GM12878 (cell line): ENCODE results near the gene FANK1. TPM values are rescaled to one million over a fixed set of nuclear protein-coding genes. Genes with fewer than 3 reads are reported as not detected.
"Not testable (repeated sequence)": the region's sequence is repeated elsewhere in the genome, so short reads cannot be mapped to it uniquely, and the experiment has no call there.

Source experiments
- ATAC-seq: fragments of 200-7000 bp; cut with Tn5 transposase; 3 replicates; pipeline ENCODE4 v1.9.1; 2020; ENCODE audit warnings: mild to moderate bottlenecking, moderate library complexity
- BruUV-seq: library from RNA; stranded (reverse); fragments of 400-500 nt; replicated peaks from 2 replicates; lab custom pipeline; 2021; lab: Mats Ljungman, UMichigan
- CTCF ChIA-PET: fragments of 300-600 bp; sonication (Branson Sonifier 250); formaldehyde crosslinking; extraction: SDS; loops from one replicate; lab custom pipeline; 2021; ENCODE audit warnings: inconsistent platforms; lab: Yijun Ruan, JAX
- POLR2A ChIA-PET: fragments of 350-600 bp; formaldehyde crosslinking; extraction: SDS; loops from one replicate; lab custom pipeline; 2021; ENCODE audit warnings: inconsistent platforms; lab: Charles Lee
- RAD21 ChIA-PET: fragments of 300-600 bp; sonication (Branson Sonifier 250); formaldehyde crosslinking; loops from one replicate; lab custom pipeline; 2023; ENCODE audit warnings: antibody characterized with exemption; ENCODE audit not compliant: unreplicated experiment; lab: Charles Lee
- SMC1A ChIA-PET: fragments of 300-600 bp; sonication (Branson Sonifier 250); formaldehyde crosslinking; loops from one replicate; lab custom pipeline; 2023; ENCODE audit not compliant: unreplicated experiment, uncharacterized antibody; lab: Charles Lee
- DNase-seq: peaks from one replicate; pipeline ENCODE4 v3.0.0-alpha.2; 2011; ENCODE audit warnings: low read depth, low spot score
- FAIRE-seq: peaks from 3 replicates; lab custom pipeline; 2011; peaks lifted over from hg19 to GRCh38; lab: Jason Lieb, UNC
- H2AFZ ChIP-seq: 2 replicates; pipeline ENCODE4 v1.6.0; 2011; ENCODE audit warnings: low read depth, low read length, control low read depth; ENCODE audit not compliant: control insufficient read depth
- H3K27ac ChIP-seq: 2 replicates; pipeline ENCODE4 v1.5.1; 2011; ENCODE audit warnings: control low read depth; ENCODE audit not compliant: control insufficient read depth, insufficient read depth
- H3K27me3 ChIP-seq, 2 experiments: replicated peaks in 1 of 2; 2 replicates each; pipeline versions ENCODE4 v1.6.0 to v1.6.1; 2011; ENCODE audit warnings: low read length in 1 of 2; ENCODE audit not compliant: control insufficient read depth in 2 of 2, insufficient read depth in 2 of 2
- H3K36me3 ChIP-seq, 2 experiments: 2 replicates each; pipeline ENCODE4 v1.5.1; 2011; ENCODE audit warnings: low read length in 1 of 2; ENCODE audit not compliant: control insufficient read depth in 2 of 2, insufficient read depth in 2 of 2
- H3K4me1 ChIP-seq: 2 replicates; pipeline ENCODE4 v1.6.1; 2011; ENCODE audit warnings: mild to moderate bottlenecking, low read length, moderate library complexity, mixed read lengths; ENCODE audit not compliant: control insufficient read depth, insufficient read depth
- H3K4me2 ChIP-seq: 2 replicates; pipeline ENCODE4 v1.6.0; 2011; ENCODE audit warnings: control low read depth; ENCODE audit not compliant: control insufficient read depth, insufficient read depth
- H3K4me3 ChIP-seq: fragments of 200-600 bp; sonication (generic); 2 replicates; pipeline ENCODE4 v1.5.1; 2016
- H3K79me2 ChIP-seq: 2 replicates; pipeline ENCODE4 v1.6.0; 2011; ENCODE audit warnings: low read length; ENCODE audit not compliant: control insufficient read depth, insufficient read depth
- H3K9ac ChIP-seq: 2 replicates; pipeline ENCODE4 v1.8.0; 2011; ENCODE audit warnings: low read length, control low read depth, mixed read lengths; ENCODE audit not compliant: control insufficient read depth, insufficient read depth
- H3K9me3 ChIP-seq: replicated peaks from 3 replicates; pipeline ENCODE4 v1.5.1; 2011; ENCODE audit warnings: mild to moderate bottlenecking, low read length; ENCODE audit not compliant: control insufficient read depth, insufficient read depth
- H4K20me1 ChIP-seq: 2 replicates; pipeline ENCODE4 v1.6.0; 2011; ENCODE audit not compliant: control insufficient read depth, insufficient read depth
- CTCF ChIP-seq, 3 experiments: IDR thresholded peaks in 2 of 3; conservative IDR thresholded peaks in 1 of 3; 2 replicates each; pipeline ENCODE4 v1.5.1; 2011; ENCODE audit warnings: low read depth in 3 of 3, low read length in 3 of 3, mild to moderate bottlenecking in 3 of 3, control low read depth in 2 of 3, moderate library complexity in 2 of 3, inconsistent platforms in 1 of 3, mixed read lengths in 1 of 3; ENCODE audit not compliant: control insufficient read depth in 2 of 3, insufficient read depth in 1 of 3; ENCODE audit errors: extremely low read depth in 1 of 3
- KAT2A ChIP-seq: conservative IDR thresholded peaks from 2 replicates; pipeline ENCODE4 v1.6.1; 2011; ENCODE audit warnings: low read depth, low read length; ENCODE audit not compliant: control insufficient read depth
- PAX5 ChIP-seq: IDR thresholded peaks from 2 replicates; pipeline ENCODE4 v1.6.1; 2011; ENCODE audit warnings: low read depth, low read length, borderline replicate concordance
- POU2F2 ChIP-seq: IDR thresholded peaks from 3 replicates; pipeline ENCODE4 v1.6.1; 2011; ENCODE audit warnings: low read depth, mild to moderate bottlenecking, low read length, borderline replicate concordance
- SIN3A ChIP-seq: IDR thresholded peaks from 2 replicates; pipeline ENCODE4 v1.6.1; 2012; ENCODE audit warnings: low read depth, low read length, improper control_type of control experiment
- SUPT20H ChIP-seq: IDR thresholded peaks from 2 replicates; pipeline ENCODE4 v1.6.1; 2011; ENCODE audit warnings: low read depth, mild to moderate bottlenecking, low read length, moderate library complexity, borderline replicate concordance; ENCODE audit not compliant: control insufficient read depth
- ZSCAN29 ChIP-seq: fragments of 450-650 bp; IDR thresholded peaks from 2 replicates; pipeline ENCODE4 v1.6.1; 2017; ENCODE audit warnings: mild to moderate bottlenecking, moderate library complexity
- WGBS: methylation state at CpG from one replicate; pipeline ENCODE4 v1.1.6; 2016; ENCODE audit warnings: low lambda C conversion rate; ENCODE audit not compliant: insufficient replicate concordance, insufficient coverage; ENCODE audit errors: missing lambda C conversion rate; 5-methylcytosine and 5-hydroxymethylcytosine counted together
- in situ Hi-C: fragments of 300-500 bp; cut with MboI; formaldehyde crosslinking; loops from 9 replicates; pipeline ENCODE4 v1.14.3; 2018; ENCODE audit warnings: mixed read lengths
- intact Hi-C: fragments of 100-400 bp; cut with micrococcal nuclease; formaldehyde crosslinking; loops from one replicate; pipeline ENCODE4 v1.14.2; 2022; ENCODE audit not compliant: unreplicated experiment
- polyA plus RNA-seq, 11 experiments: library from polyadenylated mRNA; depleted of rRNA in 4 of 11; unstranded in 6 of 11; stranded (reverse) in 5 of 11; fragments of >200 nt; fragmentation: Nextera tagmentation in 4 of 11; fragmentation: Illumina TruSeq in 1 of 11; extraction: Ambion mirVana in 4 of 11; extraction: Trizol in 1 of 11; gene quantifications; 1 replicate in 1 of 11; 2 replicates in 10 of 11; pipeline versions ENCODE4 v1.2.1 to v1.2.3, GENCODE V29; 2011 to 2016; ENCODE audit warnings: inconsistent platforms in 2 of 11, missing spikeins in 2 of 11, low read depth in 1 of 11
- total RNA-seq, 4 experiments: library from RNA; depleted of rRNA in 3 of 4; stranded (reverse); fragments of >200 nt in 3 of 4; fragmentation: Illumina TruSeq in 1 of 4; extraction: Trizol in 1 of 4; gene quantifications; 2 replicates each; pipeline versions ENCODE4 v1.2.1 to v1.2.3, GENCODE V29; 2013 to 2021

FANK1 gene
- total and polyA plus RNA-seq, 10 of the 15 experiments (the other 5 are each of a cell fraction or from before 2014, with no cell fraction given): 0.07 to 0.16 (median 0.13) TPM; not detected in 6

DNA sequence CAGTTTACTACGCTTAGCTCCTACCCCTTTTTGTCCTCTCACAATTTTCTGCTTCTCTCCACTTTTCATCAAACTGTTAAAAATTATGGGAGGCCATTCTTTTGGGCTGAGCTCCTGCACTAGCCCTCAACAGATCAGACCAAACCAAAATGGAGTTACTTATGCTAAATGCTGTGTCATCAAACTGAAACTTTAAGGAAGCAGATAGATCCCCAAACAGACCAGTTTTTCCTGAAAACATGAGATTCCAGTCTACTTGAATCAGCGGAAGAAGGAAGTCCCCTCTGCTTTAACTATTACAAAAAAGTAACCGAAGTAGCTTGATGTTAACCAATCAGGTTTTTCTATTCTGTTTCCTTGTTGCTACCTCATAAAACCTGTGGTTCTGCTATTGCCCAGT lies 20.6 kb downstream of the FANK1 start:
- ChIA-PET CTCF (no interaction called here), SMC1A (no interaction called here)
- in situ Hi-C loops: no loop called here
- H3K27me3 ChIP-seq: no peaks in the 10 kb centered on the region
- no peaks in the 10 kb centered on the region for H4K20me1 ChIP-seq
- no peaks in the 10 kb centered on the region for H3K79me2 ChIP-seq
- no peak overlapping the region for H3K9ac ChIP-seq
- H3K4me1 ChIP-seq: no peaks in the 10 kb centered on the region
- 24% methylated on average over 3 of the region's 3 CpGs for WGBS
- no peaks in the 10 kb centered on the region for H3K36me3 ChIP-seq
- no TSS peak for BruUV-seq
- ATAC-seq: no peak
- TF ChIP-seq SUPT20H (no peak), PAX5 (no peak), KAT2A (no peak), SIN3A (no peak), CTCF (IDR thresholded peaks at IDR 0.05 in 2 of 3, conservative IDR thresholded peaks at IDR 0.05 in 1 of 3; ENCODE audit: control insufficient read depth in 2 of 3, extremely low read depth in 1 of 3, insufficient read depth in 1 of 3, low read depth in 3 of 3, low read length in 3 of 3) (no peak), POU2F2 (no peak), ZSCAN29 (no peak)
- TF ChIP-seq, all 136 proteins: peak for 0
- no peak for FAIRE-seq
- intact Hi-C loops: no loop called here
- no peak for DNase-seq
- H3K27ac ChIP-seq: no peak overlapping the region
- no peak overlapping the region for H3K4me3 ChIP-seq
- no peak overlapping the region for H2AFZ ChIP-seq
- ChIA-PET POLR2A (no interaction called here), RAD21 (no interaction called here)
- no peak overlapping the region for H3K4me2 ChIP-seq
- no peaks in the 10 kb centered on the region; the same call in 2 of the 3 replicates for H3K9me3 ChIP-seq

DNA sequence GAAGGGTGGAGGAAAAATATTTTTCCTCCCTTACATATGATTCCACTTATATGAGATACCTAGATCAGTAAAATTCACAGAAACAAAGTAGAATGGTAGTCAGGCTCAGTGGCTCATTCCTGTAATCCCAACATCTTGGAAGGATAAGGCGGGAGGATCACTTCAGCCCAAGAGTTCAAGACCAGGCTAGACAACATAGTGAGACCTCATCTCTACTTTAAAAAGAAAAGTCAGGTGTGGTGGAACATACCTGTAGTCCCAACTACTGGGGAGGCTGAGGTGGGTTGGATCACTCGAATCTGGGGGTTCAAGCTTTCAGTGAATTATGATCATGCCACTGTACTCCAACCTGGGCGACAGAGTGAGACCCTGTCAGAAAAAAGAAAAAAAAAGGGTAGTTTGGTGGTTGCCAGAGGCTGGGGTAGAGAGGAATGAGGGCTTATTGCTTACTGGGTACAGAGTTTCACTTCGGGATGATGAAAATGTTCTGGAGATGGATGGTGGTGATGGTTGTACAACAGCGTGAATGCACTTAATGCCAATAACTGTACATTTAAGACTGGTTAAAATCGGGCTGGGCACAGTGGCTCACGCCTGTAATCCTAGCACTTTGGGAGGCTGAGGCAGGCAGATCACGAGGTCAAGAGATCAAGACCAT lies 21.5 kb downstream of the FANK1 start:
- H3K4me3 ChIP-seq, H3K4me2 ChIP-seq, RAD21 ChIA-PET, H3K9ac ChIP-seq, H3K27me3 ChIP-seq, in situ Hi-C loops, H3K79me2 ChIP-seq, ATAC-seq, DNase-seq, SMC1A ChIA-PET, H2AFZ ChIP-seq, H3K4me1 ChIP-seq, POLR2A ChIA-PET, H3K9me3 ChIP-seq, BruUV-seq, FAIRE-seq, H4K20me1 ChIP-seq, intact Hi-C loops, CTCF ChIA-PET, H3K27ac ChIP-seq, H3K36me3 ChIP-seq: not testable (repeated sequence)
- 29% methylated on average over 8 of the region's 8 CpGs for WGBS

- H2AFZ ChIP-seq, RAD21 ChIA-PET, POLR2A ChIA-PET, H3K4me1 ChIP-seq, intact Hi-C loops, DNase-seq, H3K4me3 ChIP-seq, H3K27ac ChIP-seq, FAIRE-seq, H3K79me2 ChIP-seq, H3K36me3 ChIP-seq, H3K4me2 ChIP-seq, SMC1A ChIA-PET, in situ Hi-C loops, BruUV-seq, ATAC-seq, CTCF ChIA-PET, H3K9me3 ChIP-seq, H3K27me3 ChIP-seq, H3K9ac ChIP-seq, H4K20me1 ChIP-seq: not testable (repeated sequence)
- WGBS: 70% methylated on average over 2 of the region's 2 CpGs
Observed at GRCh38 chr10:125921643-125922306, 25.4 kb downstream of the FANK1 start.
